Activated naive CD4-positive, alpha-beta T cell treated with anti-CD3 and anti-CD28 coated beads, Interleukin-2, amount 10 ng/mL, durations not matched to agents 5 hours and 36 hours (primary cell): ENCODE measurements around the gene NDUFC2. TPM values are rescaled to one million over a fixed set of nuclear protein-coding genes. Genes with fewer than 3 reads are reported as not detected.

Source experiments
- total RNA-seq, 2 experiments: library from RNA; stranded (reverse); gene quantifications; one replicate each; pipeline ENCODE4 v1.2.3, GENCODE V29; 2021

The NDUFC2 gene
- 100 to 1,000 TPM; 167 to 168 TPM for total RNA-seq

GRCh38 chr11:78079232-78080083 is at the start of gene NDUFC2:
TSS of gene NDUFC2 (minus strand) at chr11:78079862. CDS start at chr11:78079744, 118 bp downstream.

DNA sequence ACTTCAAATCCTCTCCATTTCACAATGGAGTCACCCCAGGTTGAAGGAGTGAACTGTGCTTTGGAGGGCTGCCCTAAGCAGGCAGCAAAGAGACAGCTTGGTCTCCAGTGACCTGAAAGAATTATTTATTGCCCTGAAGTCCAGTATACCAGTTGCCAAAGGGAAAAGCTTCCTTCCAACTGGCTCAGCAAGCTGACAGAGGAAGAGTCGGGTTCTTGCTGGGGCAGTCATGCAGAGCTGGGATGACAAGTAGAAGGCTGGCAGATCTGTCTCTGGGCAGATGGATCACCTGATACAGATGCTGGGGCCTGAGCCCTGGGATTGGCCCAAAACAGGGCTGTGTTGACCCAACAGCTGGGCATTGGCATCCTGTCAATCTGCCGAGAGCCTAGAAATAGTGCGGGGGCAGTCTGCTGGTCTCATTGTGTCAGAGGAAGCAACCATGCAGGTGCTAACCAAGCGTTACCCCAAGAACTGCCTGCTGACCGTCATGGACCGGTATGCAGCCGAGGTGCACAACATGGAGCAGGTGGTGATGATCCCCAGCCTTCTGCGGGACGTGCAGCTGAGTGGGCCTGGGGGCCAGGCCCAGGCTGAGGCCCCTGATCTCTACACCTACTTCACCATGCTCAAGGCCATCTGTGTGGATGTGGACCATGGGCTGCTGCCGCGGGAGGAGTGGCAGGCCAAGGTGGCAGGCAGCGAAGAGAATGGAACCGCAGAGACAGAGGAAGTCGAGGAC is 16.1 kb downstream of the NDUFC2 start, which contains the start of gene THRSP:
Gene THRSP, plus strand, starts transcription at position 422 of the 742 bp plus-strand sequence. Its CDS starts 21 bp downstream, at position 443.

DNA sequence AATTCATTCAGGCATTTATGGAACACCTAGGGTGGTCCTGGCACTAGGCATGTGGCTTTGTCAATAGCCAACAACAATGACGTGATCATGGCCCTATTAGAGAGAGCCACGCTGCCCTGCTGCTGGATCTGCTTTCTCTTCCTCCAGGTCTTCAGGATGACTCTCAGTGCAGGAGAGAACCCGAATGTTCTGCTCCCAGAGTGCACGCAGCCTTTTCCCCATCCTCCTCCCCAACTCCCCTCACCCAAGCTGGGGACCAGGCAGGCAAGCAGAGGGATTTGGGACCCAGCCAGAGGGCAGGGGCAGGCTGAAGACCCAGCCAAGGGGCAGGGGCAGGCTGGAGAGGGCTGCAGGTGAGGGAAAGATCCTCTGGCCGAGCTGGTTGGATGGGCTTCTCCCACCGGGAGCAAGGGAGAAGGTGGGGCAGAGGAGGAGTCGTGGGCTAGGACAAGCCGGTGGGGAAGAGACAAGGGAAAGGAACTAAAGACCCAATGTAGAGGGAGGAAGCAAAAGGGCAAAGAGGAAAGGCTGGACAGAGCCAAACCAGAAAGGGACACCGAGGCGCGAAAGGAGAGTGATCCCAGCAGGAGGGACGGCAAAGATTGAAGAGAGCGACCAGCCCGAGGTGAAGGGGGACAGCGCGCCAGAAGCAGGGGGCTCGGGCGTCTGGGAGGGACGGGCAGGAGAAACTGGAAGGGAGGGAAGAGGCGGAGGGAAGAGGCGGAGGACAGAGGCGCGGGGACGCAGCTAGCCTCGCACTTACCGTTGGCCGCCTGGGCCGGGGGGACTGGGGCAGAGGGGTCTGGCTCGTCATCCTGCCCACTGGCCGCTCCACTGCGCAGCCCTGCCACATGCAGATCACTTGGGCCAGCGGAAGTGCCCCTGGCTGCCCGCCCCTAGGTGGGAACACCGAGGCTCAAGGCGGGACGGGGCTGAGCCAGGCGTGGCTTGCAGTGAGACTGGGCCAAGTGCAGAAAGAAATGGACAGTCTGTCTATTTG is 57.0 kb downstream of the NDUFC2 start, which contains the start of gene KCTD14:
Gene KCTD14, minus strand, starts transcription at position 880 of the 1,000 bp plus-strand sequence. Its CDS starts 27 bp downstream, at position 853.

Other genes with a start within 250 kb of the NDUFC2 start
- gene INTS4, start 85.2 kb downstream of the NDUFC2 start, total RNA-seq: 10 to 100 TPM; 43.8 to 44.3 TPM
- gene KCTD14, start 56.6 kb downstream of the NDUFC2 start, total RNA-seq: under 1 TPM; 0.18 to 0.22 TPM
- gene THRSP, start 16.0 kb downstream of the NDUFC2 start, total RNA-seq: not detected
- gene ALG8, start 59.8 kb upstream of the NDUFC2 start, total RNA-seq: 10 to 100 TPM; 37.7 to 42.9 TPM
- 1 to 10 TPM; 9.5 to 9.7 TPM for gene KCTD21, start 108.8 kb upstream of the NDUFC2 start, total RNA-seq
- 10 to 100 TPM; 14.2 to 14.3 TPM for gene USP35, start 109.1 kb upstream of the NDUFC2 start, total RNA-seq